GM21619 (cell line): ENCODE data around the gene RNF213.

ENCODE experiments used
- ATAC-seq: cut with Tn5 transposase; IDR thresholded peaks from one replicate; pipeline ENCODE4 v1.9.1; 2021; ENCODE audit not compliant: unreplicated experiment

The RNF213 gene

DNA sequence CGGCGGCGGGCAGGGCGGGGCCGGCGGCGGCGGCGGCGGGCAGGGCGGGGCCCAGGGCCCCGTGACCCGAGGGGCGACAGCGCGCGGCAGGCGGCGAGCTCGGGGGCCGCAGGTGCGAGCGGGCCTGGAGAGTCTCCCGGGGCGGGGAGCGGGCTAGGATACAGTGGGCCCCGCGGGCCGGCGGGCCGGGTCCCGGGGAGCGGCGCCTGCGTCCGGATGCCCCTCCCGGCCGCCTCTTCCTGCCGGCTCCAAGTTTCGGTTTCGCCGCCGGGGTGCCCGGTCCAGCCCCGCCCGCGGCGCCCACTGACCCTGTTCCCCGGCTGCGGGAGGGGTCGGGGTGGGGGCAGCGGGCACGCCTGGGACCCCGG, at the start of gene RNF213:
Gene RNF213 (plus strand): TSS at position 62 of the 368 bp plus-strand sequence. CDS start 2,830 bp downstream, outside the sequence.
- peak; percentile 22 for ATAC-seq

DNA sequence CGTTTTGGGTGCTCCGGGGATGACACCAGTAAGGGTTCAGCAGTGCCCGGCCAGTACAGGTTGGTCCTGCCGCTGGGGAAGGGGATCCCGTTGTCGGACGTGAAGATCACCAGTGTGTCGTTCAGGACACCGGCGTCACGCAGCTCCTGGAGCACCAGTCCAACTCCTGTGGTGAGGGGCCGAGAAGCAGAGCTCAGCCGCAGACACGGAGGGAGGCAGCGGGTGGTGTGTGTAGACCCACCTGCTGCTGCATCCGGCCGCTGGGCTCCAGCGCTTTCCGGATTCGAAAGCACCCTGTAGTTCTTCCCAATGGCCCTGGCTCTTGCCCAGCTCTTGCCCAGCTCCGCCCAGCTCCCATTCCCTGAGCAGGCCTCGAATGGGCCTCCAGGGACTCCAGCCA, 48.5 kb upstream of the RNF213 start:
- ATAC-seq: no peak

- ATAC-seq: no peak
Measured at GRCh38 chr17:80212511-80212910, 48.1 kb upstream of the RNF213 start.

DNA sequence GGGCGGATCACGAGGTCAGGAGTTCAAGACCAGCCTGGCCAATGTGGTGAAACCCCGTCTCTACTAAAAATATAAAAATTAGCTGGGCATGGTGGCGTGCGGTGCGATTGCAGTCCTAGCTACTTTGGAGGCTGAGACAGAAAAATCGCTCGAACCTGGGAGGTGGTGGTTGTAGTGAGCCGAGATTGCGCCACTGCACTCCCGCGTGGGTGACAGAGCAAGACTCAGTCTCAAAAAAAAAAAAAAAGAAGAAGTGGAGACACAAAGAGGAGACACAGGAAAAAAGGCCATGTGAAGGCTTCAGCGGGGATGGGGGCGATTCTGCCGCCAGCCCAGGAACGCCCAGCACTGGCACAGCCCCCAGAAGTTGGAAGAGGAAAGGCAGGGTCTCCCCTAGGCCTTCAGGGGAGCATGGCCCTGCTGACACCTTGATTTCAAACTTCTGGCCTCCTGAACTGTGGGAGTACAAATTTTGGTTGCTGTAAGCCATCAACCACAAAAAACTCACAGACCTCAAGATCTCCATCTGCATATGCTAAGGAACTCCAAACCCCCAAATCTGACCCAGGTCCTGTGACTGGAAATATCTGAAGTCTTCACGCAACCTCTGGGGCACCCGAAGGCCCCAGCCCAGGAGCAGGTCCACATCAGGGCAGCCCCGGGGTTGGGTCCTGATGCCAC, 47.5 kb upstream of the RNF213 start:
- ATAC-seq: no peak

DNA sequence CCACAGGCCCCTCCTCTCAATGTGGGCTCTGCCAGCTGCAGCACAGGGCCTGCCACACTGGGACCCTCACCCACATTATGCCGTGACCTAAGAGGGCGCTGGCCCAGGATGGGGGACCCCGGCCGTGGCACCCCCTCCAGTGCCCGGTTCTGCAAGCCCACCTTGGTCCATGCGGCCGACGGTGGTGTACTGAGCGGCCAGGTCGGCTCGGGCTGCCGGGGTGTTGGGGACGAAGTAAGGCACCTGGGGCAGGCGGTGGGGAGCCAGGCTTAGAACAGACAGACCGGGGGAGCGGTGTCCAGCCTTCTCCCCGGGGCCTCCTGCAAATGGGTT, 47.0 kb upstream of the RNF213 start:
- no peak for ATAC-seq

DNA sequence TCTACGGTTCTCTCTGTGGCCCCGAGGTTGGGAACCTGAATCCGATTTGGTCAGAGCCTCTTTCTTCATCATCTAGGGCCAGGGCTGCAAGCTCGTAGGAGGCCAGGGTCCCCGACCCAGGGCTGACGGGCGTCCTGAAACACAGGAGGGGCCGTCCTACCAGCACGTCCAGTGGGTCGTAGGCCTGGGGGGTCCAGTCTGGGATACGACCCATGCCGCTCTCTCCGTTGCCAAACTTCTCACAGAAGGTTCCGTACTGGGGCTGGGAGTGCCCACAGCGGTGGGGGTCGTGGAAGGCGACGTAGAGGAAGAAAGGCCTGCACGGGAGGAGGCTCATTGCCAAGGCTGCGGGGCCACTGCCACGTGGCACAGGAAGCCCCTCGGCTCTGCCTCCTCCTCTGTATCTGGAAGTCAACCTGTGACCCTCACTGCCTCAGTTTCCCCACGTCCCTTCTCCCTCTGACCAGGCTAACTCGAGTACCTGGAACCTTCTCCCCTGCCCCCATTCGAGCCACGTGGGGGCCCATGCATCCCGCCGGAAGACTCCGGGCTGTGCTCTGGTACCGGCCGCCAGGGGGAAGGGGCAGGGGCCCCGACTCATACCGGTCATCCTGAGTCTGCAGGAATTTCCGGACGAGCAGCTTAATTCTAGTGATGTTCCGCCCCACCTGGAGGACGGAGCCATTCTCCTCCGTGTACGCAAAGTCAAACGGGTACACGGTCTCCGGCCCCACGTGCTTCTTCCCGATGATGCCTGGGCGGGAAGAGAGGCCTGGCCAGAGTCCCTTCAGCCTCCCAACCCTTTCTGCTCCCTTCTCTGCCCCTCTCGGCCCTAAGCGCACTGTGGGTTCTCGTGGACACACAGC, 46.4 kb upstream of the RNF213 start:
- ATAC-seq: no peak

DNA sequence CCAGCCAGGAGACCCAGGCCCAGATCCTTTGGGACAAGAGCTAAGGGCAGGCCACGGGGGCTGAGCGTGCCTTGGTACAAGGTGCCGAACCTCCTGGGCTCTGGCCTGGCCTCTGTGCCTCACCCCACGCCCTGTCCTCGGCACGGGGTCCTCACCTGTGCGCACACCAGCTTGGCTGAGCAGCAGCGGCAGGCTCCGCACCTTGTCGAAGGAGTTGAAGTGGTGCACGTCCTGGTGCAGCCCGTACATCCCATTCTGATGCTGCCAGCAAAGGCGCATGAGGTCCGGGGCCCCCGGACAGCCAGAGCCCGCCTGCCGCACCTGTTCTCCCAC, 45.8 kb upstream of the RNF213 start:
- ATAC-seq: no peak

DNA sequence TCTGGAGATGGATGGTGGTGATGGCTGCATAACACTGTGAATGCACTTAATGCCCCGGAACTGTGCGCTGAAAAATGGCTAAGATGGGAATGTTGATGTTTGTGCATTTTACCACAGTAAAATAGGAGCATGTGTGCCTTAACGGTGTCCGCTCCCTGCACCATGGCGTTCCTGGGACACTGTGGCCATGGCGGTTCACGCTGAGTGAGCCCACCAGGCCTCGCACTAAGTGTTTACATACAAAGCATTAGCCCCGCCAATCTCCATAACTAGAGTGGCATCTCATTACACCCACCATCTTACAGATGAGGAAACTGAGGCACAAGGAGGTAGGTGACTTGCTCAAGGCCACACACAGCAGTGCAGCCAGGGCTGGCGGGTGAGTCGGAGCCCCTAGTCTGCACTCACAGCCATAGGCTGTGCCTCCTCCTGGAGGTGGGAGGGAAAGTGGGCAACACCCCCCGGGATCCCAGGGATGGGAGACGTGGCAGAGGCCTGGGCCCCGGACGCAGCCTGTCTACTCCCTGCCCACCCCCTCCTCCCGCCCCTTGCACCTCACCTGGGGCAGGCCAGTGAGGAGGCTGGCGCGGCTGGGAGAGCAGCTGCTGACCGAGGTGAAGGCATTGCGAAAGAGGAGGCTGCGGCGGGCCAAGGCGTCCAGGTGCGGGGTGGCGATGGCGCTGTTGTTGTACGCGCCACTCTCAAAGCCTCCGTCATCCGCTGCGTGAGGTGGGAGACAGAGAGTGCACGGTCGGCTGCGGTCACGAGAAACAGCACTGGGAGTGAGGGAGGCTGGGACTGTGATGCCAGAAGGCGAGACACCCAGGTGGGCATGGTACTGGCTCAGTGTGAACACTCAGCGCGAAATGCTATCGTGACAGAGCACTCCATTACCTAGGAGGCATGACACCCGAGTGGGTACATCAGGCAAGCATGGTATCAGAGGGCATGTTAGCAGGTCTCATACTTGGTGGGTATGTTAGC, 43.9 kb upstream of the RNF213 start:
- no peak for ATAC-seq

- ATAC-seq: no peak
Measured at GRCh38 chr17:80217703-80218362, 42.8 kb upstream of the RNF213 start.

GRCh38 chr17:80218391-80218790, 42.3 kb upstream of the RNF213 start:
- no peak for ATAC-seq

DNA sequence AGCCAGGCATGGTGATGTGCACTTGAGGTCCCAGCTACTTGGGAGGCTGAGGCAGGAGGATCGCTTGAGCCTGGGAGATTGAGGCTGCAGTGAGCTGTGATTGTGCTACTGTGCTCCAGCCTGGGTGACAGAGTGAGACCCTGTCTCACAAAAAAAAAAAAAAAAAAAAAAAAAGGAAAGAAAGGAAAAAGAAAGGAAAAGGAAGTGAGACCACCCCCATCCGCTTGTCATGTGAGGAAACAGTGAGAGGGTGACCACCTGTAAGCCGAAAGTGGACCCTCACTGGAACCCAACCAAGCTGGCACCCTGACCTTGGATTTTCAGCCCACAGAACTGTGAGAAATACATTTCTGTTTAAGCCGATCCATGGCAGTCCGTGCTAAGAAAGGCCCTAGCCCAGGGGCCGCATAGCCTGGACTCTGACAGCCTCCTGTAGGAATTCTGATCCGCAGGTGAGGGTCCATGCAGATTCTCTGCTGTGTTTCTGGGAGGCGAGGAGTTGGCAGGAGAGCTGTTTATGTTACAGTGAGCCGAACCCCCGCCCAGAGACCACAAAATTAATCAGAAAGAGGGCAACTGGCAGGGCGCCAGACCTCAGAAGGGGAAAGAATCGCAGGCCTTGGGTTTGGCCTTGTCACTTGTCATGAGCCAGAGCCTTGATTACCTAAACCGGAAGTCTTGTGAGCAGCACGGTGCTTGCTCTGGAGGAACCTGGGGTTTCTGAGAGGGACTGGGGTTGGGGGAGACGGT, 41.5 kb upstream of the RNF213 start:
- ATAC-seq: peak; percentile 45

DNA sequence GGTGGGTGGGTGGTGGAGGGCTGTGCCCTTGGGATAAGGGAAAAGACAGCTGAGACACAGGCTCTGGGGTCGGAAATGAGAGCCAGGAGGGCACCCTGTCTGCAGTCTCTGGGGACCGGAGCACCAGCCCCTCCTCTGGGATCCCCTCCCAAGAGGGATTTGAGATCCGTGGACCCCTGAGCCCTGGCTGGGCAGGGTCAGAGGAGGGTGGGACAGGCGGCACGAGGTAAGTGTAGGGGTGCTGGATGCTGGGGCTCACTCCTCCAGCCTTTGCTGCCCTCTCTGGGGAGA, 40.9 kb upstream of the RNF213 start:
- no peak for ATAC-seq

- peak; percentile 31 for ATAC-seq
Measured at GRCh38 chr17:80220054-80220735, 40.5 kb upstream of the RNF213 start, which contains the start of the genes SGSH and SLC26A11. SGSH (minus strand) TSS chr17:80220333; CDS start chr17:80220313, 20 bp downstream. SLC26A11 (plus strand) TSS chr17:80220427; CDS start chr17:80221561, 1,134 bp downstream.

GRCh38 chr17:80220736-80221215, 39.9 kb upstream of the RNF213 start:
- ATAC-seq: peak; percentile 10

DNA sequence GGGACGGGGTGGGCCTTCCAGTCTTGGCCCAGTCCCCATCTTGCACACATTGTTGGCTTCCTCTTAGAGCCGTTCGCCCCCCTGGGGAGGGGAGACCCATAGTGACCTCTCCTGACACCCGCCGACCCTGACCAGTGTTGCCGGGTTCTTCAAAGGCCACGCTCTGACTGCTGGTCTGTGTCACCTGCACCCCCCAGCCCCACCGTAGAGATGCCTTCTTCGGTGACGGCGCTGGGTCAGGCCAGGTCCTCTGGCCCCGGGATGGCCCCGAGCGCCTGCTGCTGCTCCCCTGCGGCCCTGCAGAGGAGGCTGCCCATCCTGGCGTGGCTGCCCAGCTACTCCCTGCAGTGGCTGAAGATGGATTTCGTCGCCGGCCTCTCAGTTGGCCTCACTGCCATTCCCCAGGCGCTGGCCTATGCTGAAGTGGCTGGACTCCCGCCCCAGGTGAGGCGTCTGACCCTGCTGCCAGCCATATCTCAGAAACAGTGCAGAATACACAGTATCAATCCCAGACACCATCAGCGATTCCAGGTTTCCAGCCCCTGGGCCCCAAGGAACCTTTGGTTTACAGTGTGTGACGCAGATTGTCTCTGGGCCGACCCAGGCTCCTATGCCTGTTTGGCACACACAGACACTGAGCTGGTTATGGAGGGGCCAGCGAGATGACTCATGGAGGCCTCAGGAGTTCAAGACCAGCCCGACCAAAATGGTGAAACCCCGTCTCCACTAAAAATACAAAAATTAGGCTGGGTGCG, 39.1 kb upstream of the RNF213 start:
- no peak for ATAC-seq

- no peak for ATAC-seq
Measured at GRCh38 chr17:80222376-80223141, 38.1 kb upstream of the RNF213 start.

GRCh38 chr17:80223142-80223815, 37.4 kb upstream of the RNF213 start:
- ATAC-seq: no peak
